K562 (cell line): ENCODE data around the gene C1QA.

Source experiments
- CTCF ChIP-seq, 3 experiments: IDR thresholded peaks in 2 of 3; conservative IDR thresholded peaks in 1 of 3; 2 replicates each; pipeline ENCODE4 v1.5.1; 2011 to 2012; ENCODE audit warnings: low read length in 3 of 3, mild to moderate bottlenecking in 3 of 3, control low read depth in 2 of 3, improper control_type of control experiment in 1 of 3, inconsistent platforms in 1 of 3, low read depth in 1 of 3, mixed read lengths in 1 of 3, moderate library complexity in 1 of 3; ENCODE audit not compliant: insufficient read depth in 2 of 3
- NR2F6 ChIP-seq: fragments of 450-650 bp; formaldehyde crosslinking; IDR thresholded peaks from 2 replicates; pipeline ENCODE4 v1.4.0; 2020; ENCODE audit warnings: mild to moderate bottlenecking
- PHF8 ChIP-seq: fragments of 200-600 bp; sonication (generic); IDR thresholded peaks from 2 replicates; pipeline ENCODE4 v1.6.1; 2012; ENCODE audit warnings: mixed run types, mild to moderate bottlenecking, inconsistent platforms, low read length, moderate library complexity, borderline replicate concordance
- RAD21 ChIP-seq, 2 experiments: fragments of 250-450 bp in 1 of 2; fragments of 450-650 bp in 1 of 2; sonication (Bioruptor Pico) in 1 of 2; formaldehyde crosslinking in 1 of 2; IDR thresholded peaks in 1 of 2; conservative IDR thresholded peaks in 1 of 2; 2 replicates each; pipeline versions ENCODE4 v1.4.0 to v1.8.0; 2020 to 2022; ENCODE audit warnings: mild to moderate bottlenecking in 2 of 2, moderate library complexity in 1 of 2
- YY1 ChIP-seq, 3 experiments: IDR thresholded peaks; 2 replicates each; pipeline ENCODE4 v1.6.1; 2011; ENCODE audit warnings: low read length in 2 of 3, mild to moderate bottlenecking in 2 of 3, moderate library complexity in 2 of 3, borderline replicate concordance in 1 of 3, control low read depth in 1 of 3, low read depth in 1 of 3; ENCODE audit not compliant: insufficient read depth in 3 of 3, insufficient replicate concordance in 2 of 3, control insufficient read depth in 1 of 3, insufficient read length in 1 of 3; ENCODE audit errors: extremely low read depth in 1 of 3
- ZNF263 ChIP-seq: sonication (generic); formaldehyde crosslinking; IDR thresholded peaks from 2 replicates; pipeline ENCODE4 v1.8.0; 2022; ENCODE audit warnings: mild to moderate bottlenecking, missing genetic modification reagents, borderline replicate concordance

DNA sequence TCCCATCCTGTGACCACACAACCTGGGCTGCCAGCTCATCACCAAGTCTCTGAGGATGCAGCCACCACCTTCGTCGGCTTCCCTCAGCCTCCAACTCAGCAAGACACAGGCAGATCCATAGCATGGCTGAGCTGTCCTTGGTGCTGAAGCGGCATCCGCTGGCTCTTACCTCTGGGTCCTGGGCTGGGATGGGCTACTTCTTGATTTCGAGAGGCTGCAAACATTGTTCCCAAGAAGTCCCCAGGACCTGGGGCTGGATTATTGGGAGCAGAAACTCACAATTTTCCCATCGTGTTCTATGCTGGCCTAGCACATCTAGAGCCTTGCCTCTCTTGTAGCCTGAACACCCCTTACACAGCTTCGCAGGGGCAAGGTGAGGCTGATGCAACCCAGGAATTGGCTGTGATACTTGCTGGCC, 24.9 kb upstream of the C1QA start:
- no peak for TF ChIP-seq PHF8
- peak in 1 of 3 experiments; percentile 47 for TF ChIP-seq YY1 (IDR thresholded peaks at IDR 0.05; ENCODE audit: borderline replicate concordance in 1 of 3, control insufficient read depth in 1 of 3, extremely low read depth in 1 of 3, insufficient read depth in 3 of 3, insufficient read length in 1 of 3, insufficient replicate concordance in 2 of 3, low read depth in 1 of 3, low read length in 2 of 3)
- peak; percentile 67; the same call in 1 of the 2 replicates for TF ChIP-seq ZNF263
- TF ChIP-seq NR2F6 (CRISPR knock-in tag) = no peak
- no peak for TF ChIP-seq CTCF (IDR thresholded peaks at IDR 0.05 in 2 of 3, conservative IDR thresholded peaks at IDR 0.05 in 1 of 3; ENCODE audit: insufficient read depth in 2 of 3, low read depth in 1 of 3, low read length in 3 of 3)
- TF ChIP-seq RAD21 (CRISPR knock-in tag; conservative IDR thresholded peaks at IDR 0.05 in 1 of 2, IDR thresholded peaks at IDR 0.05 in 1 of 2) = no peak
